K562 (cell line): ENCODE data around the gene INHBC. TPM values are rescaled to one million over a fixed set of nuclear protein-coding genes. Genes with fewer than 3 reads are reported as not detected.

Experiments
- ATAC-seq: fragments of 200-7000 bp; cut with Tn5 transposase; 3 replicates; pipeline ENCODE4 v1.9.1; 2020; ENCODE audit warnings: moderate library complexity
- BruUV-seq: library from RNA; stranded (reverse); fragments of 400-500 nt; replicated peaks from 2 replicates; lab custom pipeline; 2021; lab: Mats Ljungman, UMichigan
- CTCF ChIA-PET: fragments of 300-600 bp; formaldehyde crosslinking; extraction: SDS; loops from one replicate; lab custom pipeline; 2021; ENCODE audit warnings: low intra/inter-chr PET ratio; lab: Yijun Ruan, JAX
- POLR2A ChIA-PET: fragments of 300-600, 350-650 bp; sonication (Branson Sonifier 250); formaldehyde crosslinking; extraction: SDS; loops from one replicate; lab custom pipeline; 2021; ENCODE audit warnings: antibody characterized with exemption, inconsistent platforms; lab: Yijun Ruan, JAX
- DNase-seq, 4 experiments: peaks; one replicate each; pipeline versions ENCODE4 v3.0.0 to v3.0.0-alpha.2; 2011 to 2018; ENCODE audit warnings: low spot score in 3 of 4, mixed read lengths in 3 of 4; ENCODE audit errors: extremely low read depth in 1 of 4
- FAIRE-seq: peaks from 2 replicates; lab custom pipeline; 2011; peaks lifted over from hg19 to GRCh38; lab: Jason Lieb, UNC
- H2AFZ ChIP-seq: 2 replicates; pipeline ENCODE4 v1.6.0; 2011; ENCODE audit warnings: low read depth, low read length, control low read depth, inconsistent platforms
- H3K27ac ChIP-seq: fragments of 200-600 bp; 3 replicates; pipeline ENCODE4 v1.8.0; 2011; ENCODE audit warnings: low read depth, mild to moderate bottlenecking, control low read depth, inconsistent platforms, low read length, moderate library complexity, mixed read lengths; ENCODE audit errors: extremely low read depth
- H3K27me3 ChIP-seq, 2 experiments: fragments of 300-600 bp in 1 of 2; 2 replicates in 1 of 2; 3 replicates in 1 of 2; pipeline versions ENCODE4 v1.6.0 to v1.8.0; 2011; ENCODE audit warnings: inconsistent platforms in 2 of 2, low read length in 2 of 2, mild to moderate bottlenecking in 1 of 2, mixed read lengths in 1 of 2, moderate library complexity in 1 of 2; ENCODE audit not compliant: control insufficient read depth in 2 of 2, insufficient read depth in 2 of 2
- H3K36me3 ChIP-seq: fragments of 300-600 bp; 3 replicates; pipeline ENCODE4 v1.8.0; 2011; ENCODE audit warnings: mild to moderate bottlenecking, low read length, inconsistent platforms; ENCODE audit not compliant: control insufficient read depth, insufficient read depth
- H3K4me1 ChIP-seq, 2 experiments: fragments of 200-600 bp in 1 of 2; replicated peaks in 1 of 2; 2 replicates in 1 of 2; 3 replicates in 1 of 2; pipeline versions ENCODE4 v1.5.1 to v1.8.0; 2011; ENCODE audit warnings: inconsistent platforms in 2 of 2, low read length in 2 of 2, mild to moderate bottlenecking in 1 of 2, mixed read lengths in 1 of 2, moderate library complexity in 1 of 2; ENCODE audit not compliant: control insufficient read depth in 2 of 2, insufficient read depth in 2 of 2
- H3K4me2 ChIP-seq: 2 replicates; pipeline ENCODE4 v1.6.1; 2011; ENCODE audit warnings: low read length, control low read depth, inconsistent platforms, mixed read lengths; ENCODE audit not compliant: insufficient read depth
- H3K4me3 ChIP-seq: fragments of 200-600 bp; sonication (generic), shearing (Covaris generic); 2 replicates; pipeline ENCODE4 v1.5.1; 2016; ENCODE audit warnings: control low read depth, inconsistent platforms
- H3K79me2 ChIP-seq: fragments of 200-600 bp; 3 replicates; pipeline ENCODE4 v1.8.0; 2011; ENCODE audit warnings: low read length, inconsistent platforms; ENCODE audit not compliant: control insufficient read depth, insufficient read depth
- H3K9ac ChIP-seq, 2 experiments: 2 replicates each; pipeline versions ENCODE4 v1.6.0 to v1.6.1; 2011; ENCODE audit warnings: low read depth in 2 of 2, low read length in 2 of 2, control low read depth in 1 of 2, inconsistent platforms in 1 of 2, mild to moderate bottlenecking in 1 of 2, mixed read lengths in 1 of 2; ENCODE audit not compliant: insufficient read depth in 1 of 2
- H3K9me1 ChIP-seq: one replicate; pipeline ENCODE4 v1.6.0; 2011; ENCODE audit warnings: inconsistent platforms, mild to moderate bottlenecking, low read length, moderate library complexity; ENCODE audit not compliant: control insufficient read depth, insufficient read depth
- H3K9me3 ChIP-seq: replicated peaks from 2 replicates; pipeline ENCODE4 v1.5.1; 2011; ENCODE audit warnings: low read depth, low read length, inconsistent platforms; ENCODE audit not compliant: control insufficient read depth, insufficient read depth
- H4K20me1 ChIP-seq: replicated peaks from 2 replicates; pipeline ENCODE4 v1.6.1; 2011; ENCODE audit warnings: low read length, inconsistent platforms, mixed read lengths; ENCODE audit not compliant: control insufficient read depth, insufficient read depth
- CCAR2 ChIP-seq: fragments of 200-400 bp; formaldehyde crosslinking; IDR thresholded peaks from 2 replicates; pipeline ENCODE4 v1.6.1; 2017; ENCODE audit warnings: mild to moderate bottlenecking, low read depth, low read length
- FOXA1 ChIP-seq: fragments of 450-650 bp; IDR thresholded peaks from 2 replicates; pipeline ENCODE4 v1.6.1; 2016; ENCODE audit warnings: mild to moderate bottlenecking, borderline replicate concordance
- FOXA3 ChIP-seq, 2 experiments: fragments of 450-650 bp in 1 of 2; sonication (generic) in 1 of 2; formaldehyde crosslinking; IDR thresholded peaks in 1 of 2; conservative IDR thresholded peaks in 1 of 2; 2 replicates each; pipeline versions ENCODE4 v1.4.0 to v1.8.0; 2020 to 2022; ENCODE audit warnings: mild to moderate bottlenecking in 2 of 2, missing genetic modification reagents in 1 of 2
- FOXM1 ChIP-seq, 2 experiments: fragments of 450-650 bp in 1 of 2; sonication (generic) in 1 of 2; formaldehyde crosslinking in 1 of 2; IDR thresholded peaks; 2 replicates each; pipeline versions ENCODE4 v1.6.1 to v1.9.0; 2017 to 2022; ENCODE audit warnings: low read depth in 2 of 2, mild to moderate bottlenecking in 2 of 2, missing genetic modification reagents in 1 of 2, moderate library complexity in 1 of 2
- RFX7 ChIP-seq: fragments of 250-450 bp; sonication (Bioruptor Pico); IDR thresholded peaks from 2 replicates; pipeline ENCODE4 v1.5.1; 2021; ENCODE audit warnings: mild to moderate bottlenecking
- WGBS: fragments of 100-300 bp; shearing (Covaris generic); methylation state at CpG from one replicate; pipeline ENCODE4 v1.1.6; 2016; ENCODE audit warnings: low coverage, mixed read lengths; ENCODE audit not compliant: insufficient coverage; ENCODE audit errors: missing lambda C conversion rate; 5-methylcytosine and 5-hydroxymethylcytosine counted together
- in situ Hi-C: fragments of 300-500 bp; cut with MboI; formaldehyde crosslinking; loops from 4 replicates; pipeline ENCODE4 v1.15.0; 2018; ENCODE audit warnings: inconsistent platforms, mixed read lengths
- intact Hi-C: fragments of 100-400 bp; cut with micrococcal nuclease; formaldehyde crosslinking; loops from 2 replicates; pipeline ENCODE4 v1.14.2; 2022
- polyA plus RNA-seq, 8 experiments: library from polyadenylated mRNA; depleted of rRNA in 4 of 8; stranded (reverse) in 5 of 8; unstranded in 3 of 8; fragments of >200 nt; fragmentation: Nextera tagmentation in 2 of 8; fragmentation: Illumina TruSeq in 1 of 8; extraction: Ambion mirVana in 2 of 8; extraction: Trizol in 1 of 8; gene quantifications; 2 replicates each; pipeline versions ENCODE4 v1.2.1 to v1.2.3, GENCODE V29; 2011 to 2014; ENCODE audit warnings: inconsistent platforms in 1 of 8, missing spikeins in 1 of 8
- total RNA-seq, 7 experiments: library from RNA; depleted of rRNA in 6 of 7; stranded (reverse); fragments of >200 nt in 6 of 7; fragmentation: Illumina TruSeq in 2 of 7; extraction: Trizol in 2 of 7; gene quantifications; 2 replicates each; pipeline versions ENCODE4 v1.2.1 to v1.2.3, GENCODE V29; 2011 to 2021; ENCODE audit warnings: low replicate concordance in 1 of 7
- TF ChIP-seq, protein P1 (sequence below): IDR thresholded peaks from 2 replicates; pipeline ENCODE4 v1.6.1; 2014; ENCODE audit warnings: antibody characterized with exemption
- TF ChIP-seq, protein P2 (sequence below): fragments of 250-450 bp; sonication (Bioruptor Pico); IDR thresholded peaks from 2 replicates; pipeline ENCODE4 v1.5.1; 2021; ENCODE audit warnings: mild to moderate bottlenecking
- TF ChIP-seq, protein P3 (sequence below), 2 experiments: fragments of 150-350 bp in 1 of 2; IDR thresholded peaks; 2 replicates each; pipeline ENCODE4 v1.6.1; 2012 to 2016; ENCODE audit warnings: low read depth in 2 of 2, low read length in 2 of 2, mild to moderate bottlenecking in 1 of 2, moderate library complexity in 1 of 2
- TF ChIP-seq, protein P4 (sequence below): fragments of 450-650 bp; IDR thresholded peaks from 2 replicates; pipeline ENCODE4 v1.7.0; 2016; ENCODE audit warnings: borderline replicate concordance

INHBC gene
- total and polyA plus RNA-seq, 9 of the 15 experiments (the other 6 are each of a cell fraction or from before 2014, with no cell fraction given) = 0.07 to 0.24 (median 0.15) TPM; not detected in 4

DNA sequence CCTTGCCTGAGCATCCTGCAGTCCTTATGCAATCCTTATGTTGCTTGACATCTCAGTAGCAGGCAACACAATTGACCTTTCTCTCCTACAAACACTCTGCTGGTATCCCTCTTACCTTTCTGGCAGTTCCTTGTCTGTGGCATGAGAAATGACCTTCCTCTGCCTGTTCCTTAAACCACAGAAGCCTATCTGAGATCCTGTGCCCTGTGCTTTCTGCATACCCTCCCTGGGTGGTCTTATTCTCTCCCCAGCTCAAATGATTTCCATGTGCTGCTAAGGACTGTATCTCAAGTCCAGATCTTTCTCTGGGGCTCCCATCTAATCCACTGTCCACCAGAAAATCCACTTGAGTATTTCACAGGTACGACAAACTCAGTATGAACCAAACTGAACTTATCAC, 47.1 kb downstream of the INHBC start:
- H3K9me3 ChIP-seq = no peaks in the 10 kb centered on the region
- no peak overlapping the region for H3K4me2 ChIP-seq
- no peak for FAIRE-seq
- no peak overlapping the region for H3K9ac ChIP-seq
- H3K9me1 ChIP-seq = no peaks in the 10 kb centered on the region
- WGBS = 53% methylated on average over 1 of the region's 1 CpG
- H3K79me2 ChIP-seq = no peaks in the 10 kb centered on the region
- ATAC-seq = no peak
- intact Hi-C loops (no loop called here), in situ Hi-C loops (no loop called here)
- DNase-seq = no peak
- no peak overlapping the region for H3K27ac ChIP-seq
- peak overlapping the region; percentile 37 for H2AFZ ChIP-seq
- no peaks in the 10 kb centered on the region for H4K20me1 ChIP-seq
- CTCF ChIA-PET = no interaction called here
- peaks cover 25 to 27% of the 10 kb centered on the region in 2 experiments for H3K4me1 ChIP-seq
- BruUV-seq = no TSS peak
- H3K36me3 ChIP-seq = no peaks in the 10 kb centered on the region
- no peaks in the 10 kb centered on the region for H3K27me3 ChIP-seq
- no peak overlapping the region for H3K4me3 ChIP-seq
- POLR2A ChIA-PET = interaction anchor here (0.9 to 2.7 kb wide), 4 partner anchors 10 to 36 kb away, joined by 3 to 10 read pairs (median 4); partner anchors contain the start of gene INHBE
- TF ChIP-seq RFX7 (CRISPR knock-in tag) = no peak
- no peak for TF ChIP-seq CCAR2
- no peak for TF ChIP-seq FOXA3 (CRISPR knock-in tag; conservative IDR thresholded peaks at IDR 0.05 in 1 of 2, IDR thresholded peaks at IDR 0.05 in 1 of 2)
- TF ChIP-seq, protein P1, sequence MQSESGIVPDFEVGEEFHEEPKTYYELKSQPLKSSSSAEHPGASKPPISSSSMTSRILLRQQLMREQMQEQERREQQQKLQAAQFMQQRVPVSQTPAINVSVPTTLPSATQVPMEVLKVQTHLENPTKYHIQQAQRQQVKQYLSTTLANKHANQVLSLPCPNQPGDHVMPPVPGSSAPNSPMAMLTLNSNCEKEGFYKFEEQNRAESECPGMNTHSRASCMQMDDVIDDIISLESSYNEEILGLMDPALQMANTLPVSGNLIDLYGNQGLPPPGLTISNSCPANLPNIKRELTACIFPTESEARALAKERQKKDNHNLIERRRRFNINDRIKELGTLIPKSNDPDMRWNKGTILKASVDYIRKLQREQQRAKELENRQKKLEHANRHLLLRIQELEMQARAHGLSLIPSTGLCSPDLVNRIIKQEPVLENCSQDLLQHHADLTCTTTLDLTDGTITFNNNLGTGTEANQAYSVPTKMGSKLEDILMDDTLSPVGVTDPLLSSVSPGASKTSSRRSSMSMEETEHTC = no peak
- no peak for TF ChIP-seq FOXA1
- TF ChIP-seq, protein P2, sequence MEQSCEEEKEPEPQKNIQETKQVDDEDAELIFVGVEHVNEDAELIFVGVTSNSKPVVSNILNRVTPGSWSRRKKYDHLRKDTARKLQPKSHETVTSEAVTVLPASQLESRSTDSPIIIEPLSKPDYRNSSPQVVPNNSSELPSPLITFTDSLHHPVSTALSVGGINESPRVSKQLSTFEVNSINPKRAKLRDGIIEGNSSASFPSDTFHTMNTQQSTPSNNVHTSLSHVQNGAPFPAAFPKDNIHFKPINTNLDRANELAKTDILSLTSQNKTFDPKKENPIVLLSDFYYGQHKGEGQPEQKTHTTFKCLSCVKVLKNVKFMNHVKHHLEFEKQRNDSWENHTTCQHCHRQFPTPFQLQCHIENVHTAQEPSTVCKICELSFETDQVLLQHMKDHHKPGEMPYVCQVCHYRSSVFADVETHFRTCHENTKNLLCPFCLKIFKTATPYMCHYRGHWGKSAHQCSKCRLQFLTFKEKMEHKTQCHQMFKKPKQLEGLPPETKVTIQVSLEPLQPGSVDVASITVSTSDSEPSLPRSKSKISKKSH = no peak
- TF ChIP-seq FOXM1 (IDR thresholded peaks at IDR 0.05; ENCODE audit: low read depth) = no peak
- no peak for TF ChIP-seq FOXM1 (CRISPR knock-in tag; IDR thresholded peaks at IDR 0.05; ENCODE audit: low read depth)
- TF ChIP-seq, protein P3, sequence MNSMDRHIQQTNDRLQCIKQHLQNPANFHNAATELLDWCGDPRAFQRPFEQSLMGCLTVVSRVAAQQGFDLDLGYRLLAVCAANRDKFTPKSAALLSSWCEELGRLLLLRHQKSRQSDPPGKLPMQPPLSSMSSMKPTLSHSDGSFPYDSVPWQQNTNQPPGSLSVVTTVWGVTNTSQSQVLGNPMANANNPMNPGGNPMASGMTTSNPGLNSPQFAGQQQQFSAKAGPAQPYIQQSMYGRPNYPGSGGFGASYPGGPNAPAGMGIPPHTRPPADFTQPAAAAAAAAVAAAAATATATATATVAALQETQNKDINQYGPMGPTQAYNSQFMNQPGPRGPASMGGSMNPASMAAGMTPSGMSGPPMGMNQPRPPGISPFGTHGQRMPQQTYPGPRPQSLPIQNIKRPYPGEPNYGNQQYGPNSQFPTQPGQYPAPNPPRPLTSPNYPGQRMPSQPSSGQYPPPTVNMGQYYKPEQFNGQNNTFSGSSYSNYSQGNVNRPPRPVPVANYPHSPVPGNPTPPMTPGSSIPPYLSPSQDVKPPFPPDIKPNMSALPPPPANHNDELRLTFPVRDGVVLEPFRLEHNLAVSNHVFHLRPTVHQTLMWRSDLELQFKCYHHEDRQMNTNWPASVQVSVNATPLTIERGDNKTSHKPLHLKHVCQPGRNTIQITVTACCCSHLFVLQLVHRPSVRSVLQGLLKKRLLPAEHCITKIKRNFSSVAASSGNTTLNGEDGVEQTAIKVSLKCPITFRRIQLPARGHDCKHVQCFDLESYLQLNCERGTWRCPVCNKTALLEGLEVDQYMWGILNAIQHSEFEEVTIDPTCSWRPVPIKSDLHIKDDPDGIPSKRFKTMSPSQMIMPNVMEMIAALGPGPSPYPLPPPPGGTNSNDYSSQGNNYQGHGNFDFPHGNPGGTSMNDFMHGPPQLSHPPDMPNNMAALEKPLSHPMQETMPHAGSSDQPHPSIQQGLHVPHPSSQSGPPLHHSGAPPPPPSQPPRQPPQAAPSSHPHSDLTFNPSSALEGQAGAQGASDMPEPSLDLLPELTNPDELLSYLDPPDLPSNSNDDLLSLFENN (IDR thresholded peaks at IDR 0.05; ENCODE audit: low read depth in 2 of 2, low read length in 2 of 2) = no peak
- TF ChIP-seq, protein P4, sequence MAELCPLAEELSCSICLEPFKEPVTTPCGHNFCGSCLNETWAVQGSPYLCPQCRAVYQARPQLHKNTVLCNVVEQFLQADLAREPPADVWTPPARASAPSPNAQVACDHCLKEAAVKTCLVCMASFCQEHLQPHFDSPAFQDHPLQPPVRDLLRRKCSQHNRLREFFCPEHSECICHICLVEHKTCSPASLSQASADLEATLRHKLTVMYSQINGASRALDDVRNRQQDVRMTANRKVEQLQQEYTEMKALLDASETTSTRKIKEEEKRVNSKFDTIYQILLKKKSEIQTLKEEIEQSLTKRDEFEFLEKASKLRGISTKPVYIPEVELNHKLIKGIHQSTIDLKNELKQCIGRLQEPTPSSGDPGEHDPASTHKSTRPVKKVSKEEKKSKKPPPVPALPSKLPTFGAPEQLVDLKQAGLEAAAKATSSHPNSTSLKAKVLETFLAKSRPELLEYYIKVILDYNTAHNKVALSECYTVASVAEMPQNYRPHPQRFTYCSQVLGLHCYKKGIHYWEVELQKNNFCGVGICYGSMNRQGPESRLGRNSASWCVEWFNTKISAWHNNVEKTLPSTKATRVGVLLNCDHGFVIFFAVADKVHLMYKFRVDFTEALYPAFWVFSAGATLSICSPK = no peak
